ENCODE results near the gene SH2D7. TPM values are rescaled to one million over a fixed set of nuclear protein-coding genes. Genes with fewer than 3 reads are reported as not detected.

Gene SH2D7
- total RNA-seq, 1 donor from 2014 or later, result not detected

- no peak for FAIRE-seq
- H3K4me3 ChIP-seq (ENCODE audit: low read depth, low read length), result no peak overlapping the region
These were observed 43.8 kb upstream of the SH2D7 start for GRCh38 chr15:78048628-78048920.

GRCh38 chr15:78049691-78050440 lies 42.5 kb upstream of the SH2D7 start:
- TF ChIP-seq, protein P1, sequence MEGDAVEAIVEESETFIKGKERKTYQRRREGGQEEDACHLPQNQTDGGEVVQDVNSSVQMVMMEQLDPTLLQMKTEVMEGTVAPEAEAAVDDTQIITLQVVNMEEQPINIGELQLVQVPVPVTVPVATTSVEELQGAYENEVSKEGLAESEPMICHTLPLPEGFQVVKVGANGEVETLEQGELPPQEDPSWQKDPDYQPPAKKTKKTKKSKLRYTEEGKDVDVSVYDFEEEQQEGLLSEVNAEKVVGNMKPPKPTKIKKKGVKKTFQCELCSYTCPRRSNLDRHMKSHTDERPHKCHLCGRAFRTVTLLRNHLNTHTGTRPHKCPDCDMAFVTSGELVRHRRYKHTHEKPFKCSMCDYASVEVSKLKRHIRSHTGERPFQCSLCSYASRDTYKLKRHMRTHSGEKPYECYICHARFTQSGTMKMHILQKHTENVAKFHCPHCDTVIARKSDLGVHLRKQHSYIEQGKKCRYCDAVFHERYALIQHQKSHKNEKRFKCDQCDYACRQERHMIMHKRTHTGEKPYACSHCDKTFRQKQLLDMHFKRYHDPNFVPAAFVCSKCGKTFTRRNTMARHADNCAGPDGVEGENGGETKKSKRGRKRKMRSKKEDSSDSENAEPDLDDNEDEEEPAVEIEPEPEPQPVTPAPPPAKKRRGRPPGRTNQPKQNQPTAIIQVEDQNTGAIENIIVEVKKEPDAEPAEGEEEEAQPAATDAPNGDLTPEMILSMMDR (IDR thresholded peaks at IDR 0.05; ENCODE audit: insufficient read depth, low read length, severe bottlenecking), result no peak
- peaks cover 9% of the 10 kb centered on the region for H3K36me3 ChIP-seq (ENCODE audit: control insufficient read depth, insufficient read depth, low read length)
- no peaks in the 10 kb centered on the region for H3K27me3 ChIP-seq (ENCODE audit: control insufficient read depth, insufficient read depth, low read length)
- no peak for FAIRE-seq
- H3K4me3 ChIP-seq (ENCODE audit: low read depth, low read length), result no peak overlapping the region
- no peak for DNase-seq (ENCODE audit: low read depth)

More at GRCh38 chr15:78048628-78048920, 43.8 kb upstream of the SH2D7 start:
- Histone ChIP-seq H3K27me3 (ENCODE audit: control insufficient read depth, insufficient read depth, low read length) (no peaks in the 10 kb centered on the region), H3K36me3 (ENCODE audit: control insufficient read depth, insufficient read depth, low read length) (peaks cover 9% of the 10 kb centered on the region)
- DNase-seq (ENCODE audit: low read depth), result no peak
- TF ChIP-seq, protein P1 (IDR thresholded peaks at IDR 0.05; ENCODE audit: insufficient read depth, low read length, severe bottlenecking), result no peak

DNA sequence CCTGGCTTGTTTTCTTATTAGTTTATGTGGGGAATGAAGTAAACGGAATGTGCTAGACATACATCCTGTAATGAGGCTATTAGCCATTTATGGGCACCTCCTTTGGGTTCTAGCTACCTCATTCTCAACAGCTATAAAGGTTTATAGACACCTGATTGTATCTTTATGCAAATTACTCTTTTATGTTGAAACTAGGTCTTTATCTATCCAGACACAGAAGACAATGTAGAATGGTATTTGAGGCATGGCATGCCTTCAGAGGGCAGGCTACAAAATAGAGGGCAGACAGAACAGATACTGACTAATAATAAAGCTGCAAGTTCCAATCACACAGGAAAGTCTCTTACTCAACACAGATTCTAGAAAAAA lies 41.9 kb upstream of the SH2D7 start:
- DNase-seq (ENCODE audit: low read depth), result no peak
- no peak overlapping the region for H3K4me3 ChIP-seq (ENCODE audit: low read depth, low read length)
- no peak for FAIRE-seq
- no peaks in the 10 kb centered on the region for H3K27me3 ChIP-seq (ENCODE audit: control insufficient read depth, insufficient read depth, low read length)
- TF ChIP-seq, protein P1 (IDR thresholded peaks at IDR 0.05; ENCODE audit: insufficient read depth, low read length, severe bottlenecking), result no peak
- H3K36me3 ChIP-seq (ENCODE audit: control insufficient read depth, insufficient read depth, low read length), result peaks cover 8% of the 10 kb centered on the region

DNA sequence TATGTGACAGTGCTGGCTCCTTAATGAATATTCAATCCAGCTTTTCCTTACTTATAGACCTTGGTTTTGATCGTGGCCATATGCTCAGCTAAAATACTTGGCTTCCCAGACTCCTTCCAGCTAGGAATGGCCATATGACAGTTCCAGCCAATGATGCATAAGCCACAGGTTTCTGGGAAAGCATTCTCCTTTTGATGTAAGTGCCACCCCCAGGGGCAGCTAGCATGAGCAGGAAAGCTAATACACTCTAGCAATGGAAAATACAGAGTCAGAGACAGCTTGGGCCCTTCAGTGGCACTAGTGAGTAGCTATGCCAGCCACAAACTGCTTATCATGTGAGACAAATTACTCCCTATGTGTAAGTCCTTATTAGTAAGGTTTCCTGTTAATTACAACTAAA lies 41.5 kb upstream of the SH2D7 start:
- Histone ChIP-seq H3K27me3 (ENCODE audit: control insufficient read depth, insufficient read depth, low read length) (no peaks in the 10 kb centered on the region), H3K4me3 (ENCODE audit: low read depth, low read length) (no peak overlapping the region), H3K36me3 (ENCODE audit: control insufficient read depth, insufficient read depth, low read length) (peaks cover 8% of the 10 kb centered on the region)
- TF ChIP-seq, protein P1 (IDR thresholded peaks at IDR 0.05; ENCODE audit: insufficient read depth, low read length, severe bottlenecking), result no peak
- FAIRE-seq, result no peak
- no peak for DNase-seq (ENCODE audit: low read depth)

DNA sequence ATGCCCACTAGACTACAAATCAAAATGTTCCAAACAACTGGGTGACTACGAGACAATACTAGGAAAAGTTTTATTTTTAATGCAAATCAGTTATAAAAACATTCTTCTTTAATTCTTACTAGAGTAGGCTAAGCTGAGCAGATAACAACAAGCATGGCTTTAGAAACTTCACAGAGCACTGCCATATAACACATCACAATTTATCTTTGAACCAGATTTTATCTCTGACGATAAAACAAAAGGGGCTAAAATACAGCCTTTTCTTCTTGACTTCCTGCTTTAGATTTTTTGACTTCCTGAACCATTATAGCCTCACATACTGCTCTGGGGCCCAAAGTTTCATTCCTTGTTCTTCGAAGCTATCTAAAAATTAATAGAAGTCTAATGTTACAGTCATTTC lies 40.8 kb upstream of the SH2D7 start:
- no peak for FAIRE-seq
- H3K4me3 ChIP-seq (ENCODE audit: low read depth, low read length), result no peak overlapping the region
- peaks cover 8% of the 10 kb centered on the region for H3K36me3 ChIP-seq (ENCODE audit: control insufficient read depth, insufficient read depth, low read length)
- H3K27me3 ChIP-seq (ENCODE audit: control insufficient read depth, insufficient read depth, low read length), result no peaks in the 10 kb centered on the region
- DNase-seq (ENCODE audit: low read depth), result no peak
- TF ChIP-seq, protein P1 (IDR thresholded peaks at IDR 0.05; ENCODE audit: insufficient read depth, low read length, severe bottlenecking), result no peak

GRCh38 chr15:78052001-78052401 lies 40.4 kb upstream of the SH2D7 start:
- TF ChIP-seq, protein P1 (IDR thresholded peaks at IDR 0.05; ENCODE audit: insufficient read depth, low read length, severe bottlenecking), result no peak
- no peak for FAIRE-seq
- no peak for DNase-seq (ENCODE audit: low read depth)
- Histone ChIP-seq H3K27me3 (ENCODE audit: control insufficient read depth, insufficient read depth, low read length) (no peaks in the 10 kb centered on the region), H3K36me3 (ENCODE audit: control insufficient read depth, insufficient read depth, low read length) (peaks cover 8% of the 10 kb centered on the region), H3K4me3 (ENCODE audit: low read depth, low read length) (no peak overlapping the region)
